IMR-90 (cell line): Measurements from ENCODE around the gene RFT1. TPM values are rescaled to one million over a fixed set of nuclear protein-coding genes. Genes with fewer than 3 reads are reported as not detected.

Experiments
- ATAC-seq: fragments of 200-7000 bp; cut with Tn5 transposase; 2 replicates; pipeline ENCODE4 v1.9.1; 2020; ENCODE audit warnings: low read depth, mild to moderate bottlenecking, moderate library complexity
- BruUV-seq: library from RNA; stranded (reverse); fragments of 400-500 nt; replicated peaks from 2 replicates; lab custom pipeline; 2021; lab: Mats Ljungman, UMichigan
- CTCF ChIA-PET: fragments of 300-600 bp; formaldehyde crosslinking; extraction: SDS; loops from one replicate; lab custom pipeline; 2021; ENCODE audit warnings: antibody characterized with exemption; lab: Yijun Ruan, JAX
- POLR2A ChIA-PET: fragments of 300-600 bp; sonication (Branson Sonifier 250); formaldehyde crosslinking; loops from one replicate; lab custom pipeline; 2022; ENCODE audit warnings: antibody characterized with exemption; ENCODE audit not compliant: unreplicated experiment; lab: Charles Lee
- DNase-seq: peaks from one replicate; pipeline ENCODE4 v3.0.0; 2013
- H2AFZ ChIP-seq: replicated peaks from 2 replicates; pipeline ENCODE3; 2013; ENCODE audit warnings: low read length, mild to moderate bottlenecking; ENCODE audit not compliant: poor library complexity
- H2AK5ac ChIP-seq: 2 replicates; pipeline ENCODE4 v1.6.1; 2013; ENCODE audit warnings: low read depth, low read length, inconsistent platforms
- H2AK9ac ChIP-seq: replicated peaks from 2 replicates; pipeline ENCODE3; 2013; ENCODE audit warnings: mild to moderate bottlenecking, low read depth, low read length, moderate library complexity; ENCODE audit not compliant: poor library complexity
- H2BK120ac ChIP-seq: 2 replicates; pipeline ENCODE4 v1.6.1; 2013; ENCODE audit warnings: low read depth, low read length, inconsistent platforms
- H2BK15ac ChIP-seq: 3 replicates; pipeline ENCODE4 v1.6.1; 2013; ENCODE audit warnings: low read depth, low read length, inconsistent platforms
- H2BK20ac ChIP-seq: 2 replicates; pipeline ENCODE4 v1.6.1; 2013; ENCODE audit warnings: low read depth, mild to moderate bottlenecking, inconsistent platforms, low read length, moderate library complexity
- H2BK5ac ChIP-seq: 2 replicates; pipeline ENCODE4 v1.6.1; 2013; ENCODE audit warnings: mild to moderate bottlenecking, low read depth, low read length, inconsistent platforms; ENCODE audit not compliant: poor library complexity, severe bottlenecking
- H3K14ac ChIP-seq: replicated peaks from 2 replicates; pipeline ENCODE4 v1.6.1; 2013; ENCODE audit warnings: low read depth, low read length, inconsistent platforms
- H3K18ac ChIP-seq: 2 replicates; pipeline ENCODE4 v1.6.1; 2013; ENCODE audit warnings: low read depth, low read length, control low read depth
- H3K23ac ChIP-seq: 2 replicates; pipeline ENCODE4 v1.6.1; 2013; ENCODE audit warnings: low read depth, low read length, inconsistent platforms
- H3K27ac ChIP-seq: 2 replicates; pipeline ENCODE4 v1.5.1; 2013; ENCODE audit warnings: mild to moderate bottlenecking, control low read depth, low read length; ENCODE audit not compliant: insufficient read depth
- H3K27me3 ChIP-seq: 2 replicates; pipeline ENCODE4 v1.6.1; 2013; ENCODE audit warnings: low read length; ENCODE audit not compliant: control insufficient read depth, insufficient read depth
- H3K36me3 ChIP-seq: 2 replicates; pipeline ENCODE4 v1.6.1; 2013; ENCODE audit warnings: low read length, mixed read lengths; ENCODE audit not compliant: control insufficient read depth, insufficient read depth
- H3K4ac ChIP-seq: 2 replicates; pipeline ENCODE4 v1.6.1; 2013; ENCODE audit warnings: low read depth, low read length, inconsistent platforms
- H3K4me1 ChIP-seq: 2 replicates; pipeline ENCODE4 v1.6.1; 2013; ENCODE audit warnings: low read length, mixed read lengths; ENCODE audit not compliant: control insufficient read depth, insufficient read depth
- H3K4me2 ChIP-seq: 2 replicates; pipeline ENCODE4 v1.6.1; 2013; ENCODE audit warnings: low read depth, mild to moderate bottlenecking, control low read depth, low read length, moderate library complexity
- H3K4me3 ChIP-seq: 2 replicates; pipeline ENCODE4 v1.5.1; 2013; ENCODE audit warnings: low read depth, mild to moderate bottlenecking, control low read depth, low read length, moderate library complexity; ENCODE audit not compliant: insufficient read depth
- H3K56ac ChIP-seq: 2 replicates; pipeline ENCODE4 v1.6.1; 2013; ENCODE audit warnings: low read length, inconsistent platforms; ENCODE audit not compliant: insufficient read depth; ENCODE audit errors: extremely low read depth
- H3K79me1 ChIP-seq, 2 experiments: 2 replicates each; pipeline ENCODE4 v1.6.1; 2013; ENCODE audit warnings: low read length in 2 of 2, inconsistent platforms in 1 of 2, low read depth in 1 of 2
- H3K9ac ChIP-seq: 2 replicates; pipeline ENCODE4 v1.6.1; 2013; ENCODE audit warnings: low read depth, low read length, control low read depth
- H3K9me1 ChIP-seq: 2 replicates; pipeline ENCODE4 v1.6.1; 2013; ENCODE audit warnings: low read length, inconsistent platforms; ENCODE audit not compliant: insufficient read depth
- H3K9me3 ChIP-seq: 2 replicates; pipeline ENCODE4 v1.6.1; 2013; ENCODE audit warnings: low read length; ENCODE audit not compliant: control insufficient read depth, insufficient read depth
- H4K20me1 ChIP-seq: 2 replicates; pipeline ENCODE4 v1.6.1; 2013; ENCODE audit warnings: low read length, inconsistent platforms; ENCODE audit not compliant: insufficient read depth
- H4K5ac ChIP-seq: 2 replicates; pipeline ENCODE4 v1.6.1; 2013; ENCODE audit warnings: mild to moderate bottlenecking, low read depth, low read length, control low read depth
- H4K8ac ChIP-seq, 2 experiments: 2 replicates each; pipeline ENCODE4 v1.6.1; 2013; ENCODE audit warnings: low read depth in 2 of 2, low read length in 2 of 2, control low read depth in 1 of 2, inconsistent platforms in 1 of 2
- H4K91ac ChIP-seq: 2 replicates; pipeline ENCODE4 v1.6.1; 2013; ENCODE audit warnings: low read depth, low read length, inconsistent platforms; ENCODE audit not compliant: insufficient read depth
- BHLHE40 ChIP-seq: fragments of 150-350 bp; IDR thresholded peaks from 2 replicates; pipeline ENCODE4 v1.6.1; 2016; ENCODE audit warnings: mild to moderate bottlenecking, low read depth, low read length
- CHD1 ChIP-seq: IDR thresholded peaks from 2 replicates; pipeline ENCODE4 v1.6.1; 2012; ENCODE audit warnings: low read depth, low read length, improper control_type of control experiment
- FOS ChIP-seq: fragments of 150-350 bp; IDR thresholded peaks from 2 replicates; pipeline ENCODE4 v1.6.1; 2016; ENCODE audit warnings: low read depth, low read length
- MAFK ChIP-seq: IDR thresholded peaks from 2 replicates; pipeline ENCODE4 v1.6.1; 2012; ENCODE audit warnings: low read depth, low read length, improper control_type of control experiment
- MAZ ChIP-seq: IDR thresholded peaks from 2 replicates; pipeline ENCODE4 v1.6.1; 2012; ENCODE audit warnings: low read depth, mild to moderate bottlenecking, low read length, improper control_type of control experiment, moderate library complexity, borderline replicate concordance
- MXI1 ChIP-seq: IDR thresholded peaks from 2 replicates; pipeline ENCODE4 v1.6.1; 2012; ENCODE audit warnings: low read depth, mild to moderate bottlenecking, low read length, moderate library complexity, borderline replicate concordance
- RCOR1 ChIP-seq: IDR thresholded peaks from 2 replicates; pipeline ENCODE4 v1.6.1; 2012; ENCODE audit warnings: mild to moderate bottlenecking, low read length, improper control_type of control experiment; ENCODE audit not compliant: insufficient replicate concordance
- RFX5 ChIP-seq: IDR thresholded peaks from 2 replicates; pipeline ENCODE4 v1.8.0; 2012; ENCODE audit warnings: low read depth, mild to moderate bottlenecking, low read length, moderate library complexity
- WGBS, 2 experiments: methylation state at CpG; one replicate each; pipeline versions ENCODE4 v1.1.5 to v1.1.7; 2013; ENCODE audit warnings: missing lambda C conversion rate in 2 of 2; ENCODE audit not compliant: insufficient read length in 1 of 2; ENCODE audit errors: extremely low coverage in 2 of 2; 5-methylcytosine and 5-hydroxymethylcytosine counted together
- dilution Hi-C: fragments of 300-500 bp; cut with HindIII; formaldehyde crosslinking; loops from one replicate; pipeline ENCODE4 v1.14.3; 2018; ENCODE audit warnings: low sequenced_read_pairs; ENCODE audit not compliant: unreplicated experiment
- in situ Hi-C: fragments of 300-500 bp; cut with MboI; formaldehyde crosslinking; loops from 3 replicates; pipeline ENCODE4 v1.14.3; 2019; ENCODE audit warnings: low sequenced_read_pairs, inconsistent platforms, mixed read lengths
- intact Hi-C: fragments of 100-400 bp; cut with micrococcal nuclease; formaldehyde crosslinking; loops from 2 replicates; pipeline ENCODE4 v1.10.0; 2022
- polyA plus RNA-seq, 3 experiments: library from polyadenylated mRNA; depleted of rRNA; stranded (reverse); fragments of >200 nt; gene quantifications; 2 replicates each; pipeline ENCODE4 v1.2.3, GENCODE V29; 2012; ENCODE audit warnings: low replicate concordance in 1 of 3
- total RNA-seq: library from RNA; depleted of rRNA; stranded (reverse); fragments of >200 nt; gene quantifications from 2 replicates; pipeline ENCODE4 v1.2.3, GENCODE V29; 2012
- TF ChIP-seq, protein P1 (sequence below): fragments of 150-350 bp; IDR thresholded peaks from 2 replicates; pipeline ENCODE4 v1.6.1; 2016; ENCODE audit warnings: low read depth, mild to moderate bottlenecking, low read length, moderate library complexity, borderline replicate concordance

RFT1 gene
- total and polyA plus RNA-seq, 2 of the 4 experiments (the other 2 are of a cell fraction): 14.5 to 23.5 TPM

DNA sequence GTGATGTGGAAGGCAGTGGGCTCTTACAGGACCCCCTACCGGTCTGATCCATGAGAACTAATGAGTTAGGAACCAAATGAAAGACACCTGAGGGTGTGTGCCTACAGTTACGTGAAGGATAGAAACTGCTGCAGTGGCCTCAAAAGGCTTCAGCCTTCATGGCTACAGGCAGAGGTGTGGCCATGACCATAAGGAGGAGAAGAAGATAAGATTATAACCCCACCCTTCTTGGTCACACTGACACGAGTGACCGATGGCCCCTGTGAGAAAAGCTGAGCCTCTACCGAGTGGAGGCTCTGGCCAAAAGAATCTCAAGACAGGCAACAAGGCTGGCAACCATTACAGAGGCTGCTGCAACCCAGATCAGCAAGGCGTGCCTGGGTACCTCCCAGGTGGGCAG is 6.3 kb downstream of the RFT1 start:
- in situ Hi-C loops: loop anchor here (25.0 kb wide), 1 partner anchor 588 kb away; no protein-coding TSS in a partner anchor
- no TSS peak for BruUV-seq
- Histone ChIP-seq H3K4me2 (no peak overlapping the region), H3K79me1 (peaks cover 7 to 13% of the 10 kb centered on the region in 2 experiments; a peak in 2 of 4 replicates), H4K91ac (no peak overlapping the region), H3K4me1 (no peaks in the 10 kb centered on the region), H4K20me1 (no peaks in the 10 kb centered on the region), H3K18ac (no peak overlapping the region), H3K27me3 (no peaks in the 10 kb centered on the region), H3K23ac (no peak overlapping the region), H2BK5ac (no peak overlapping the region), H3K27ac (no peak overlapping the region), H3K9ac (no peak overlapping the region), H3K36me3 (peaks cover 42% of the 10 kb centered on the region), H2BK20ac (no peak overlapping the region), H3K56ac (no peak overlapping the region), H3K4ac (no peak overlapping the region), H2AK9ac (no peak overlapping the region), H3K14ac (no peak overlapping the region), H2AK5ac (no peak overlapping the region), H3K9me1 (no peaks in the 10 kb centered on the region), H2BK15ac (no peak overlapping the region), H3K4me3 (no peak overlapping the region), H2AFZ (no peak overlapping the region), H4K8ac (no peak overlapping the region), H4K5ac (no peak overlapping the region), H3K9me3 (no peaks in the 10 kb centered on the region), H2BK120ac (no peak overlapping the region)
- no peak for DNase-seq
- ChIA-PET CTCF (no interaction called here), POLR2A (no interaction called here)
- dilution Hi-C loops: no loop called here
- WGBS, 2 experiments: 100% methylated on average over 2 of the region's 6 CpGs; no CpG with 5 or more reads in 1 of the 2 experiments
- ATAC-seq: no peak
- TF ChIP-seq FOS (no peak), BHLHE40 (no peak), MXI1 (no peak), MAZ (no peak), RFX5 (no peak), CHD1 (no peak), MAFK (no peak), RCOR1 (no peak)
- TF ChIP-seq, protein P1, sequence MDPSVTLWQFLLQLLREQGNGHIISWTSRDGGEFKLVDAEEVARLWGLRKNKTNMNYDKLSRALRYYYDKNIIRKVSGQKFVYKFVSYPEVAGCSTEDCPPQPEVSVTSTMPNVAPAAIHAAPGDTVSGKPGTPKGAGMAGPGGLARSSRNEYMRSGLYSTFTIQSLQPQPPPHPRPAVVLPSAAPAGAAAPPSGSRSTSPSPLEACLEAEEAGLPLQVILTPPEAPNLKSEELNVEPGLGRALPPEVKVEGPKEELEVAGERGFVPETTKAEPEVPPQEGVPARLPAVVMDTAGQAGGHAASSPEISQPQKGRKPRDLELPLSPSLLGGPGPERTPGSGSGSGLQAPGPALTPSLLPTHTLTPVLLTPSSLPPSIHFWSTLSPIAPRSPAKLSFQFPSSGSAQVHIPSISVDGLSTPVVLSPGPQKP: no peak
- intact Hi-C loops: no loop called here
